NCI-H2171 treated with DMSO at 0.1 percent for 48 hours (cell line): ENCODE data around the gene SEC16B.

Experiments
- DNase-seq: peaks from one replicate; lab custom pipeline; 2025; lab: John Stamatoyannopoulos, UW

SEC16B gene

DNA sequence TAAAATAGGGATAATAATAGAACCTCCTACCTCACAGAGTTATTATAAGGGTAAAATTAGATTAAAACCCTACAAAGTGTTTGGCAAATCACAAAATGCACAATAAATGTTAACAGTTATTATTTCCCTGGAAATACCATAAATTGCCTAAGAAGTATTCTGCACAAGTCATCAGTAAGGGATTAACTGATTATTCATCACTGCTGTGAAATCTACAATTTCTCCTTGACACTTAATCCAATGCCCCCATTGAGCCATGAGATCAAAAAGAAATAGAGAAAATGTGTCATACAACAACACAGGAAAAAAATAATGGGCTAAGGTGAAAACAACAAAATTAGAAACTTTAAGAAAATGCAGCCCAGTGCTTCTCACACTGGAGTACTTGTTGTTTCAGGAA lies 6.7 kb upstream of the SEC16B start:
- DNase-seq = no peak

- DNase-seq = no peak
These were observed 6.0 kb upstream of the SEC16B start for GRCh38 chr1:177975588-177976495.

DNA sequence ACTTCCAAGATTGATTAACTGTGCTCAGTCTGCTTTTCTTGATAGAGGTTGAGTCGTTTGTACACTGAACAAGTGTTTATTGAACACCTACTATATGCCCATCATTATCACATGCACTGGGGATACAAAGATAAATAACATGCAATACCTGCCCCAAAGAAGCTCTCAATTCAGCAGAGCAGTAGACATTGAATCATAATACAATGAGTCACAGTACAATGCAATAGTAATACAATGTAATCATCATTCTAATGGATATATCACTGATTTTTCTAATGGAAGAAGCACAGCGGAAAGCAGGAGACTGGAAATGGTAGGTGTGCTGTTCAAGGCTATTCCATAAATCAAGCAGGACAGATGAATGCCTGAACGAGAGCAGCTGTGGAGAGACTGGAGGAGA lies 3.7 kb upstream of the SEC16B start:
- DNase-seq = no peak

GRCh38 chr1:177969109-177969508 lies 749 bp downstream of the SEC16B start:
- no peak for DNase-seq

GRCh38 chr1:177966199-177966598 lies 3.7 kb downstream of the SEC16B start:
- DNase-seq = no peak

DNA sequence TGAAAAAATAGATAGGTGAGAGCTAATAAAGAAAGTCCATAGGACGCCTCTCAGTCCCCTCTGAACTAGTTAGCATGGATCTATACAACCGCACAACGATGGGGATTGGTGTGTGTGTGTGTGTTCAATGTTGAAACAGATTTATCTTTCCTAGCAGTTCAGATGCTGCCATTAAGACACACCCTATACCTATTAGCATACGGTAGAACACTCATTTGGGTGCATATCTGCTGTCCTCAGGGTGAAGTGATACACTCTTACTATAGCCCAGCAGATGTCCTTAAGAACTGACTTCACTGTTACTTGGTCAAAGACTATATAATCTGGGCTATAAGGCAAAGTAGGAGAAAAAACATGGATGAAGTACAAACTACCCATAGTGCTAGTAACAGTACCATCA lies 4.6 kb downstream of the SEC16B start:
- DNase-seq = no peak

DNA sequence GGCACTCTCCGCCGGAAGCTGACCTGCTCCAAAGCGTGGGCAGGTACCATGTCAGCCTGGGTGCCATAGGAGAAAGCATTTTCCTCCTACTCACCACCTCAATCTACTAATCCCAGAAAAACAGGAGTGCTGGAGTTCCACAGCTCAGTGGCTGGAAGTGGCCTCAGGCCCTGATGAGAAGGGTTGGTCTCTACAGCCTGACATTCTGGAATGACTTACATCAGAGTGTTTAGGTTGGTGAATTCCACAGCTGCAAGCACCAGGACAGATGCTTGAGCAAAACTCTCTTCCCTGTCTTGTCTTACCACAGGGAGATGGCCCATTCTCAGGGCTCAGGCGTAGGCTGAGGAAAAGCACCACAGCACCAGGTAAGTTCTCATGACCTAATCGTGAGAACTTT lies 5.5 kb downstream of the SEC16B start:
- DNase-seq = no peak

GRCh38 chr1:177960939-177961622 lies 8.8 kb downstream of the SEC16B start:
- DNase-seq = no peak

GRCh38 chr1:177959811-177960515 lies 9.9 kb downstream of the SEC16B start:
- DNase-seq = no peak

DNA sequence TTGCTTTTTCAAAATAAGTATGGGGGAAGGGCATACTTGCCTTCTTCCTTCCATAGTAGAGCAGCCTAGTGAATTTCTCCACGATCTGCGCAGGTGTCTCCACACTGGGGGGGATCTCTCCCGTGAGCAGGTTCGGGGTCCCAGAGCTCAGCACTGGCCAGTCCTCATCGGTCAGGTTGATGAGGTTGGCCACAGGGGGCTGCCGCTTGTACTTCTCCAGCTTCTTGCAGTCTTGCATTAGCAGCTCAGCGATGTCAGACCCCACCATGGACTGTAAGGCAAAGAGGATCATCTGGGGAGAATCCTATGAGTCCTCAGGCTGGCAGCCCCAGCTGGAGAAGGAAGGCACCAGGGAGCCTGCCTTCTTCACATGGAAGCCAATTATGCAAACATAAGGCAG lies 11.8 kb downstream of the SEC16B start:
- no peak for DNase-seq

GRCh38 chr1:177954076-177954475 lies 15.8 kb downstream of the SEC16B start:
- DNase-seq = no peak

DNA sequence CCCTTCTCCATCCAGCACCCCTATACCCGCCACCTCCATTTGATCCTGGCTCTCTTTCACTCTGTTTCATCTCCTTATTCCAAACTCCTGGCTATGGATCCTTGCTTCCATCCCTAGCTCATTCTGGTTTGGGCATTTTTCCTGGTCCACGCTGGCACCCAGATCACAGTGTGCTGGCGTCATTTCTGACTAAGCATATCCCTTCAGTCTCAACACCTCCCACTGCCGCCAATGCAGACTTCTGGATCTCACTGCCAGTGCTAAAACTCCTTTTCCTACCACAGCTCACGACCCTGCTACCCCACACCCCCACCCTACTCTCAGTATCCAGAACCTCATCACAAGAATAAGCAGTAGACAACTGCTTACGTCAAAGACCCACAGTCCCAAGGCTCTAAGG lies 16.3 kb downstream of the SEC16B start:
- no peak for DNase-seq

- DNase-seq = no peak
These were observed 17.2 kb downstream of the SEC16B start for GRCh38 chr1:177952691-177953090.

- DNase-seq = no peak
These were observed 17.6 kb downstream of the SEC16B start for GRCh38 chr1:177952249-177952648.

DNA sequence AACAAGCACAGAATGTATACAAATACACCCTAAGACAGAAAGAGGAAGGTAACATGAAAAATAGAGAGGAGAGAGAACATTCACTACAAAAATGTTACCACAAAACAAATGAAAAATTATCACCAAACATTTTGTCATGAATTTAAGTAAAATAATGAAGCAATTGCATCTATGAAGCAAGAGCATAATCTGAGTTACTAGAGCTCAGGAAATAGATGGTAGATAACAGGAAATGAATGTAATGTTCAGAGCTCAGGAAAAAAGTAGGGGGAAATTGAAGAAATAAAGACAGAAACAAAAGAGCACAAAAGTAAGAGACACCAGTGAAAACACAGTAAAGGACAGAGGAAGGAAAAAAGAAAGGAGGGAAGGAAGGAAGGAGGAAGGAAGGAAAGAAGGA lies 19.4 kb downstream of the SEC16B start:
- no peak for DNase-seq

- peak; percentile 57 for DNase-seq
These were observed 21.4 kb downstream of the SEC16B start for GRCh38 chr1:177948336-177948972.

DNA sequence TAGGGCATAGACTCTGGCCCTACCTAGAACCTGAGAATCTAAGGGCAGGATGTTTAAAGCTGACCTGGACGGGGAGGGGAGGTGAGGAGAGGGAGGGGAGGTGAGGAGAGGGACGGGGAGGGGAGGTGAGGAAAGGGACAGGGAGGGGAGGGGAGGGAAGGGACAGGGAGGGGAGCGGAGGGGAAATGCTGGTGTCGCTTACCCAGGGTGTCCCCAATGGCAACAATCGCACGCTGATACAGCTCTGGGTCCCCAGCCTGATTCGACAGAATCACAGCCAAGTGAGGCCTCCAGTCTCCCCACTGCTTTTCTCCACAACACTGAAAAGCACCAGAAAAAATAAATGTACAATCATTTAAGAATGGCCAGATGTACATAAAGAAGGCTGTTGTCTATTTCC lies 22.2 kb downstream of the SEC16B start:
- DNase-seq = no peak

DNA sequence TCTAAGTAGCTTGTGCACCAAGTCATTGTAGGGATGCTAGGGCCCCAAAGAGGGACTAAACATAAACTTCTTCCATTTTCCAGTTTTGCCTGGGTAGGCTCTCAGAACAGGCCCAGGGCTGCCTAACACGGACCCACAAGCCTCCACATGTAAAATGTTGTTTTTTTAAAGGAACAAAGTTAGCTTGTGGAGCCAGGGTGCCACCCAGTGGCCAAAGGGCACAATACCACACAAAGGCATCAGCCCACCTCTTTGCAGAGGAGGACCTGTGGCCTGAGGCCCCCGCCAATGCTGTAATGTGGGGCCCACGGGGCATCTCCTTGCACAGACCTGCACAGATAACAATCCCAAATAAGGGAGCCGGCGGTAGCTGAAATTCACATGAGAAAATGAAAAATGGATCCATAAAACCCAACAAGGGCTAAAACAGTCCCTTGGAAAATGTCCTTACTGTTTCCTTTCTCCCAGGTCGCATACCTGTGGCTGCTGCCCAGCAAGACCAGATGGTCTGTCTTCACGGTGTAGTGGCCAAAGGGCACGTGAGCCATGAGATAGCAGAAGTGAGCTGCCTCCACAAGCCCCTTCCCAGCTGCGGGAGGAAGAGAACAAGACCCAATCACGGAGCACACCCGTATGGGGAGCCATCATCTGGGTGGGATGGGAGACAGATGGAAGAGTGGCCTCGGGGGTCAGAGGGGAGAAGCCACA lies 23.8 kb downstream of the SEC16B start:
- DNase-seq = peak; percentile 45

DNA sequence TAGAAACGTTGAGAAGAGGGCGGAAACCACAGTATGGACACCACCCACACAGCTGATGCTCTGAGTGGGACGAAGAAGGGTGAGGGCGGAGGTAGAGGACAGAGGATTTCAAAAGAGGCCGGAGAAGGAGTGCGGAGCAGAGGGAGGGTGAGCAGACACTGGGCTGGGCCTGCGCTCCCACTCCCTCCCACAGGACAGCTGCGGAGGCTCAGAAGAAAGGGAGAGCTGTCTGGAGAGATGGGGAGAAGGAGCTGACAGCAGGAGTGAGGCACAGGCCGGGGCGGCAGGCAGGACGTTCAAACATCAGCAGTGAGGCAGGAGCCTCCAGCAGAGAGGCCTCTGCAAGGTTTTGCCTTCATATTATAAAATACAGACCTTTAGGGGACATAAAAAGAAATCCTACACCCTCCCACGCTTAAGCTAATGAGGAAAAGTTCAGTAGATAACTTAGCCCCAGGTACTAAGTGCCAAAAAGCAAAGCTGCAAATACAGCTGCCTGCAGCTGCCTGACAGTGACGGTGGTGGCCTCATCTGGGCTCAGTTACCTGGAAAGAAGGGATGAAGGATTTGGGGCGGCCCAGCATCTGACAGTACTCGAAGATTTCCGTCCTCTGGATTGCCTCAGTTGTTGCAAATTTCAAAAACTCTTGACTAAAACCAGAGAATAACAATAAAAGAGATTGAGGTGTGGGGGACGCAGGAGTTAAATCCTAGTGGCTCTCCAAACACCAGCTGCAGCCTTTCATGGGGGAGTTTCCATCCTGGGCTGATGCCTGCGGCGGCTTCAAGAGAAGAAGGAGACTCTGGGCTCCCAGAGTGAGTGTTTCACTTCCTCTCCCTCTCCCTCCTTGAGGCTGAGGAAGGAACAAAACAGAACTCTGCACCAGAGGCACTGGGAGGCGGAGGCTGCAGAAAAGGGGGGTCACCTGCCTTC lies 25.6 kb downstream of the SEC16B start:
- DNase-seq = no peak

- no peak for DNase-seq
These were observed 27.9 kb downstream of the SEC16B start for GRCh38 chr1:177941976-177942375.

DNA sequence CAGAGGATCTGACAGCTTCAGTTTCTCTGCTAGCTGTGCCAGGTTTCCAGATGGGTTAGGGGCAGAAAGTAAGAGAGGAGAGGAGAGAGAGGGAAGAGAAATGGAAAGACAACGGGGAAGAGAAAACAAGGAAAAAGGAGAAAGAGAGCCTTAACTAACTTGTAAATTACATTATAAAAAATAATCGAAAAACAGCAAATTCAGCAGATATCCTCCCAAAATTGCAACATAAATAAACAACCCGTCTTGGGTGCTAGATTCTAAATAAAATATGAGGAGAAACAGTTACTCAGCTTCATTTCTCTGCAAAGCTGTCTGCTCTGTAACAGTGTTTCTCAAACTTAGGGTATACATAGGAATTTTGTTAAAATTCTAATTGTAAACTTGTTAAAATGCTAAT lies 29.2 kb downstream of the SEC16B start:
- DNase-seq = no peak
